Measurements from ENCODE around the gene ADGRL1.
A peak's percentile ranks its signal among the peaks of the same experiment; 100 is the strongest.
"Not testable (repeated sequence)": the region's sequence is repeated elsewhere in the genome, so short reads cannot be mapped to it uniquely, and the experiment has no call there.

- TF ChIP-seq CTCF (IDR thresholded peaks at IDR 0.05) = peak in 2 of 4 donors; percentile 5 to 10
- TF ChIP-seq POLR2A (IDR thresholded peaks at IDR 0.05) = not testable (repeated sequence)
Observed at GRCh38 chr19:14221345-14221744, 15.4 kb upstream of the ADGRL1 start.

All from right lobe of liver (tissue), 4 donors.